ENCODE data around the gene WDR46.

Gene WDR46

GRCh38 chr6:33288921-33289783 is at the start of gene WDR46, which contains the start of gene PFDN6:
Gene WDR46, minus strand, starts transcription at chr6:33289239. Its CDS starts 69 bp downstream, at chr6:33289170.
Gene PFDN6, plus strand, starts transcription at chr6:33289601. Its CDS starts 256 bp downstream, at chr6:33289857.
- peak; percentile 95 for DNase-seq (ENCODE audit: low read depth)

GRCh38 chr6:33336495-33336894 is 47.5 kb upstream of the WDR46 start:
- no peak for DNase-seq (ENCODE audit: low read depth)

- no peak for DNase-seq (ENCODE audit: low read depth)
Observed at GRCh38 chr6:33335916-33336315, 46.9 kb upstream of the WDR46 start.

GRCh38 chr6:33333666-33334065 is 44.6 kb upstream of the WDR46 start:
- DNase-seq (ENCODE audit: low read depth), result no peak

- DNase-seq (ENCODE audit: low read depth), result no peak
Observed at GRCh38 chr6:33330736-33331135, 41.7 kb upstream of the WDR46 start.

GRCh38 chr6:33329058-33329457 is 40.0 kb upstream of the WDR46 start:
- no peak for DNase-seq (ENCODE audit: low read depth)

- no peak for DNase-seq (ENCODE audit: low read depth)
Observed at GRCh38 chr6:33324125-33324524, 35.1 kb upstream of the WDR46 start.

- DNase-seq (ENCODE audit: low read depth), result no peak
Observed at GRCh38 chr6:33323623-33323948, 34.5 kb upstream of the WDR46 start.

GRCh38 chr6:33321227-33321626 is 32.2 kb upstream of the WDR46 start:
- no peak for DNase-seq (ENCODE audit: low read depth)

GRCh38 chr6:33320315-33321181 is 31.5 kb upstream of the WDR46 start:
- DNase-seq (ENCODE audit: low read depth), result peak; percentile 95

GRCh38 chr6:33319939-33320314 is 30.9 kb upstream of the WDR46 start:
- no peak for DNase-seq (ENCODE audit: low read depth)

GRCh38 chr6:33318426-33319073 is 29.5 kb upstream of the WDR46 start:
- DNase-seq (ENCODE audit: low read depth), result no peak

- peak; percentile 100 for DNase-seq (ENCODE audit: low read depth)
Observed at GRCh38 chr6:33317669-33318425, 28.8 kb upstream of the WDR46 start, which contains the start of gene ZBTB22. Gene ZBTB22, minus strand, starts transcription at chr6:33317744. Its CDS starts 828 bp downstream, at chr6:33316916.

GRCh38 chr6:33317419-33317668 is 28.3 kb upstream of the WDR46 start:
- no peak for DNase-seq (ENCODE audit: low read depth)

- no peak for DNase-seq (ENCODE audit: low read depth)
Observed at GRCh38 chr6:33316603-33317418, 27.8 kb upstream of the WDR46 start.

- no peak for DNase-seq (ENCODE audit: low read depth)
Observed at GRCh38 chr6:33315793-33316602, 27.0 kb upstream of the WDR46 start.

- peak; percentile 29 for DNase-seq (ENCODE audit: low read depth)
Observed at GRCh38 chr6:33314943-33315792, 26.1 kb upstream of the WDR46 start.

- peak; percentile 81 for DNase-seq (ENCODE audit: low read depth)
Observed at GRCh38 chr6:33314515-33314942, 25.5 kb upstream of the WDR46 start.
